Naive B cell (primary cell): Measurements from ENCODE around the gene MYLK3. TPM values are rescaled to one million over a fixed set of nuclear protein-coding genes. Genes with fewer than 3 reads are reported as not detected.

ENCODE experiments used
- ATAC-seq, 2 donors: fragments of 150-1000 bp; cut with Tn5 transposase; 2 replicates each; pipeline ENCODE4 v1.10.0; 2021; ENCODE audit warnings: low read depth in 2 of 2, mild to moderate bottlenecking in 2 of 2, moderate library complexity in 2 of 2
- DNase-seq: peaks from one replicate; pipeline ENCODE4 v3.0.0; 2022
- H3K27ac Mint-ChIP-seq, 6 donors: one replicate each; pipeline ENCODE4 v1.8.0; 2020 to 2022; ENCODE audit warnings: mild to moderate bottlenecking in 6 of 6, mixed read lengths in 6 of 6, moderate library complexity in 5 of 6, inconsistent platforms in 2 of 6
- H3K27me3 Mint-ChIP-seq, 3 donors: one replicate each; pipeline ENCODE4 v1.8.0; 2021 to 2022; ENCODE audit warnings: mixed read lengths in 3 of 3, mild to moderate bottlenecking in 1 of 3
- H3K36me3 Mint-ChIP-seq, 2 donors: one replicate each; pipeline ENCODE4 v1.8.0; 2020 to 2022; ENCODE audit warnings: mixed read lengths in 2 of 2, inconsistent platforms in 1 of 2, mild to moderate bottlenecking in 1 of 2
- H3K4me1 Mint-ChIP-seq, 3 donors: one replicate each; pipeline ENCODE4 v1.8.0; 2020 to 2022; ENCODE audit warnings: mixed read lengths in 3 of 3, inconsistent platforms in 1 of 3, mild to moderate bottlenecking in 1 of 3, moderate library complexity in 1 of 3
- H3K4me3 Mint-ChIP-seq, 8 donors: one replicate each; pipeline ENCODE4 v1.8.0; 2020 to 2022; ENCODE audit warnings: mild to moderate bottlenecking in 8 of 8, mixed read lengths in 8 of 8, moderate library complexity in 8 of 8, inconsistent platforms in 2 of 8
- H3K9me3 Mint-ChIP-seq, 7 donors: one replicate each; pipeline ENCODE4 v1.8.0; 2020 to 2022; ENCODE audit warnings: mixed read lengths in 7 of 7, mild to moderate bottlenecking in 5 of 7, inconsistent platforms in 2 of 7, moderate library complexity in 1 of 7
- polyA plus RNA-seq, 6 donors: library from polyadenylated mRNA; unstranded; fragments of 300-500 nt; fragmentation: Illumina TruSeq; gene quantifications; one replicate each; pipeline ENCODE4 v1.2.3, GENCODE V29; 2021; ENCODE audit warnings: low read depth in 6 of 6

Gene MYLK3
- polyA plus RNA-seq, 6 donors from 2014 or later = not detected

- Mint-ChIP-seq H3K36me3 (no peaks in the 10 kb centered on the region), H3K27me3 (no peaks in the 10 kb centered on the region), H3K4me1 (peaks cover 10 to 15% (median 12%) of the 10 kb centered on the region in 3 donors), H3K9me3 (no peaks in the 10 kb centered on the region), H3K27ac (peak overlapping the region in 2 of 6 donors; percentile 47 to 50), H3K4me3 (no peak overlapping the region)
- ATAC-seq (no peak), DNase-seq (no peak)
These were observed 896 bp upstream of the MYLK3 start for GRCh38 chr16:46748775-46749705.

GRCh38 chr16:46746821-46747776, 1.0 kb downstream of the MYLK3 start:
- Mint-ChIP-seq H3K27ac (no peak overlapping the region), H3K4me3 (no peak overlapping the region), H3K4me1 (peaks cover 27 to 34% (median 29%) of the 10 kb centered on the region in 3 donors), H3K36me3 (no peaks in the 10 kb centered on the region), H3K27me3 (no peaks in the 10 kb centered on the region), H3K9me3 (no peaks in the 10 kb centered on the region)
- ATAC-seq (no peak), DNase-seq (no peak)

GRCh38 chr16:46745617-46746016, 2.5 kb downstream of the MYLK3 start:
- H3K9me3 Mint-ChIP-seq = no peaks in the 10 kb centered on the region
- no peak for DNase-seq
- H3K27ac Mint-ChIP-seq = no peak overlapping the region
- no peaks in the 10 kb centered on the region for H3K36me3 Mint-ChIP-seq
- peaks cover 29 to 49% (median 30%) of the 10 kb centered on the region in 3 donors for H3K4me1 Mint-ChIP-seq
- no peaks in the 10 kb centered on the region for H3K27me3 Mint-ChIP-seq
- ATAC-seq = no peak
- H3K4me3 Mint-ChIP-seq = peak overlapping the region in 1 of 8 donors; percentile 21

- peak overlapping the region; percentile 84 to 95 (median 90) for H3K27ac Mint-ChIP-seq
- DNase-seq = peak; percentile 47
- ATAC-seq = peak; percentile 86 to 88
- H3K4me3 Mint-ChIP-seq = peak overlapping the region; percentile 51 to 97 (median 84)
- peaks cover 18 to 40% (median 19%) of the 10 kb centered on the region in 3 donors for H3K4me1 Mint-ChIP-seq
- no peaks in the 10 kb centered on the region for H3K9me3 Mint-ChIP-seq
- H3K36me3 Mint-ChIP-seq = no peaks in the 10 kb centered on the region
- no peaks in the 10 kb centered on the region for H3K27me3 Mint-ChIP-seq
These were observed 4.9 kb downstream of the MYLK3 start for GRCh38 chr16:46743232-46743719.

GRCh38 chr16:46739934-46740333, 8.2 kb downstream of the MYLK3 start:
- Mint-ChIP-seq H3K36me3 (no peaks in the 10 kb centered on the region), H3K4me1 (peaks cover 17 to 38% (median 19%) of the 10 kb centered on the region in 3 donors), H3K4me3 (no peak overlapping the region), H3K27me3 (no peaks in the 10 kb centered on the region), H3K9me3 (no peaks in the 10 kb centered on the region), H3K27ac (peak overlapping the region in 2 of 6 donors; percentile 44 to 76)
- ATAC-seq = no peak
- DNase-seq = no peak

- ATAC-seq = no peak
- no peaks in the 10 kb centered on the region for H3K9me3 Mint-ChIP-seq
- no peaks in the 10 kb centered on the region for H3K27me3 Mint-ChIP-seq
- no peak overlapping the region for H3K4me3 Mint-ChIP-seq
- H3K4me1 Mint-ChIP-seq = peaks cover 6 to 22% (median 9%) of the 10 kb centered on the region in 3 donors
- H3K36me3 Mint-ChIP-seq = no peaks in the 10 kb centered on the region
- DNase-seq = no peak
- H3K27ac Mint-ChIP-seq = no peak overlapping the region
These were observed 10.4 kb downstream of the MYLK3 start for GRCh38 chr16:46737621-46738214.

- H3K27ac Mint-ChIP-seq = no peak overlapping the region
- no peaks in the 10 kb centered on the region for H3K9me3 Mint-ChIP-seq
- peaks cover 0 to 12% (median 3%) of the 10 kb centered on the region in 3 donors for H3K4me1 Mint-ChIP-seq
- H3K27me3 Mint-ChIP-seq = no peaks in the 10 kb centered on the region
- no peak overlapping the region for H3K4me3 Mint-ChIP-seq
- no peak for DNase-seq
- no peak for ATAC-seq
- no peaks in the 10 kb centered on the region for H3K36me3 Mint-ChIP-seq
These were observed 11.4 kb downstream of the MYLK3 start for GRCh38 chr16:46736695-46737094.

- no peak overlapping the region for H3K27ac Mint-ChIP-seq
These were observed 14.8 kb downstream of the MYLK3 start for GRCh38 chr16:46733319-46733830.

GRCh38 chr16:46732561-46732960, 15.6 kb downstream of the MYLK3 start:
- ATAC-seq (no peak), DNase-seq (no peak)
- Mint-ChIP-seq H3K9me3 (no peaks in the 10 kb centered on the region), H3K4me3 (no peak overlapping the region), H3K27me3 (no peaks in the 10 kb centered on the region), H3K36me3 (no peaks in the 10 kb centered on the region), H3K4me1 (peaks cover 0 to 3% (median 0%) of the 10 kb centered on the region in 3 donors), H3K27ac (no peak overlapping the region)

More at GRCh38 chr16:46733319-46733830, 14.8 kb downstream of the MYLK3 start:
- DNase-seq = no peak
- Mint-ChIP-seq H3K4me3 (no peak overlapping the region), H3K27me3 (no peaks in the 10 kb centered on the region), H3K9me3 (no peaks in the 10 kb centered on the region), H3K4me1 (peaks cover 0 to 3% (median 0%) of the 10 kb centered on the region in 3 donors), H3K36me3 (no peaks in the 10 kb centered on the region)
- no peak for ATAC-seq

GRCh38 chr16:46731691-46732555, 16.2 kb downstream of the MYLK3 start:
- ATAC-seq (no peak), DNase-seq (no peak)
- no peak overlapping the region for H3K4me3 Mint-ChIP-seq
- peak overlapping the region in 1 of 6 donors; percentile 21 for H3K27ac Mint-ChIP-seq
- no peaks in the 10 kb centered on the region for H3K9me3 Mint-ChIP-seq
- peaks cover 0 to 3% (median 0%) of the 10 kb centered on the region in 3 donors for H3K4me1 Mint-ChIP-seq
- H3K27me3 Mint-ChIP-seq = no peaks in the 10 kb centered on the region
- no peaks in the 10 kb centered on the region for H3K36me3 Mint-ChIP-seq

- Mint-ChIP-seq H3K4me1 (peaks cover 0 to 3% (median 0%) of the 10 kb centered on the region in 3 donors), H3K9me3 (peaks cover 0 to 2% (median 0%) of the 10 kb centered on the region in 7 donors), H3K27ac (no peak overlapping the region), H3K27me3 (no peaks in the 10 kb centered on the region), H3K4me3 (no peak overlapping the region), H3K36me3 (peaks cover 0 to 3% of the 10 kb centered on the region in 2 donors)
- ATAC-seq = no peak
- no peak for DNase-seq
These were observed 17.1 kb downstream of the MYLK3 start for GRCh38 chr16:46730801-46731690.
